ENCODE results near the gene CATSPER1. TPM values are rescaled to one million over a fixed set of nuclear protein-coding genes. Genes with fewer than 3 reads are reported as not detected.

The CATSPER1 gene
- total and polyA plus RNA-seq, 2 donors (not counting 3 experiments of a cell fraction or from before 2014, with no cell fraction given): 0.68 to 1.0 TPM

DNA sequence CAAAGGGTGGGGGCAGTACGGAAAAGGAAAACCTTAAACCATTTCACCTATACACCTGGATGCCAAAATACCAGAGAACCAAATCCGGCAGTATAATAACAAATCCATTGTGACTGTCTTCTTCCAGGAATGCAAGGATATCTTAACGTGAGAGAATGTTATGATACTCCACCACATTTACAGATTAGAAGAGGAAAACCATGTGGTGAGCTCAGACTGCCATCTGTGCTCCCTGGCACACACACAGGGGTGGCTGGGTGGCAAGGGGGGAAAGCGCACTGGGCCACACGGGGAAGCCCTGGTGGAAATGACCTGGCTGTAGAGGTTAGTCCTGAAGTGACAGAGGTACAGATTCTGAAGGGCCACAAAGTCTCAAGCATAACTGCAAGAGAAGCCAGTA, 34.2 kb downstream of the CATSPER1 start:
- Histone ChIP-seq H3K4me2 (ENCODE audit: insufficient read depth, low read length) (no peak overlapping the region), H3K4me3 (replicated peaks in 1 of 3; ENCODE audit: insufficient read depth in 1 of 3, low read depth in 1 of 3, low read length in 3 of 3) (no peak overlapping the region), H3K9me1 (replicated peaks; ENCODE audit: control insufficient read depth, extremely low read depth, insufficient read depth, low read length) (no peaks in the 10 kb centered on the region), H3K4me1 (ENCODE audit: control insufficient read depth, extremely low read depth, insufficient read depth, low read length) (no peaks in the 10 kb centered on the region), H4K20me1 (replicated peaks; ENCODE audit: control insufficient read depth, extremely low read depth, insufficient read depth, low read length) (no peaks in the 10 kb centered on the region), H3K9me3 (replicated peaks; ENCODE audit: control insufficient read depth, insufficient read depth, low read length) (no peaks in the 10 kb centered on the region), H3K36me3 (ENCODE audit: control insufficient read depth in 2 of 2, extremely low read depth in 1 of 2, insufficient read depth in 2 of 2, low read length in 2 of 2) (peaks cover 2 to 4% of the 10 kb centered on the region in 2 experiments), H2AFZ (ENCODE audit: low read depth, low read length) (no peak overlapping the region), H3K27me3 (ENCODE audit: control insufficient read depth in 2 of 2, insufficient read depth in 2 of 2, low read length in 2 of 2) (no peaks in the 10 kb centered on the region), H3K79me2 (ENCODE audit: control insufficient read depth, insufficient read depth, low read length) (no peaks in the 10 kb centered on the region), H3K9ac (replicated peaks; ENCODE audit: extremely low read depth, insufficient read depth, low read length) (no peak overlapping the region), H3K27ac (ENCODE audit: insufficient read depth, low read depth, low read length) (no peak overlapping the region)
- DNase-seq (ENCODE audit: low read depth, low spot score) (no peak), FAIRE-seq (no peak)
- intact Hi-C loops (cut with micrococcal nuclease): no loop called here
- BruUV-seq (replicated peaks): no TSS peak
- TF ChIP-seq, protein P1, sequence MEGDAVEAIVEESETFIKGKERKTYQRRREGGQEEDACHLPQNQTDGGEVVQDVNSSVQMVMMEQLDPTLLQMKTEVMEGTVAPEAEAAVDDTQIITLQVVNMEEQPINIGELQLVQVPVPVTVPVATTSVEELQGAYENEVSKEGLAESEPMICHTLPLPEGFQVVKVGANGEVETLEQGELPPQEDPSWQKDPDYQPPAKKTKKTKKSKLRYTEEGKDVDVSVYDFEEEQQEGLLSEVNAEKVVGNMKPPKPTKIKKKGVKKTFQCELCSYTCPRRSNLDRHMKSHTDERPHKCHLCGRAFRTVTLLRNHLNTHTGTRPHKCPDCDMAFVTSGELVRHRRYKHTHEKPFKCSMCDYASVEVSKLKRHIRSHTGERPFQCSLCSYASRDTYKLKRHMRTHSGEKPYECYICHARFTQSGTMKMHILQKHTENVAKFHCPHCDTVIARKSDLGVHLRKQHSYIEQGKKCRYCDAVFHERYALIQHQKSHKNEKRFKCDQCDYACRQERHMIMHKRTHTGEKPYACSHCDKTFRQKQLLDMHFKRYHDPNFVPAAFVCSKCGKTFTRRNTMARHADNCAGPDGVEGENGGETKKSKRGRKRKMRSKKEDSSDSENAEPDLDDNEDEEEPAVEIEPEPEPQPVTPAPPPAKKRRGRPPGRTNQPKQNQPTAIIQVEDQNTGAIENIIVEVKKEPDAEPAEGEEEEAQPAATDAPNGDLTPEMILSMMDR (IDR thresholded peaks at IDR 0.05; ENCODE audit: extremely low read depth in 1 of 2, insufficient read depth in 1 of 2, low read depth in 1 of 2, low read length in 2 of 2): no peak
- TF ChIP-seq, protein P2, sequence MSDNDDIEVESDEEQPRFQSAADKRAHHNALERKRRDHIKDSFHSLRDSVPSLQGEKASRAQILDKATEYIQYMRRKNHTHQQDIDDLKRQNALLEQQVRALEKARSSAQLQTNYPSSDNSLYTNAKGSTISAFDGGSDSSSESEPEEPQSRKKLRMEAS (IDR thresholded peaks at IDR 0.05; ENCODE audit: insufficient read depth, insufficient read length): no peak
- TF ChIP-seq FOS (IDR thresholded peaks at IDR 0.05; ENCODE audit: borderline replicate concordance, insufficient read depth, low read length) (no peak), MYC (IDR thresholded peaks at IDR 0.05; ENCODE audit: low read depth, low read length) (no peak), POLR2AphosphoS5 (IDR thresholded peaks at IDR 0.05; ENCODE audit: insufficient read depth, low read depth, low read length) (no peak), JUN (IDR thresholded peaks at IDR 0.05; ENCODE audit: borderline replicate concordance, insufficient read depth, insufficient read length, low read depth) (no peak), EZH2 (IDR thresholded peaks at IDR 0.05; ENCODE audit: borderline replicate concordance, low read depth, low read length, severe bottlenecking) (no peak), POLR2A (IDR thresholded peaks at IDR 0.05; ENCODE audit: low read depth, low read length) (no peak), GATA2 (IDR thresholded peaks at IDR 0.05; ENCODE audit: insufficient read depth, insufficient read length, low read depth, low read length) (no peak)
- CTCF ChIA-PET: interaction anchor here (0.9 to 5.7 kb wide), 8 partner anchors 9 to 354 kb away, joined by 3 to 115 read pairs (median 11); partner anchors contain the start of genes CCDC85B, FIBP and SIPA1
- dilution Hi-C loops (cut with MboI; ENCODE audit: extremely low pct_ligation_motif_present, low sequenced_read_pairs): no loop called here
- POLR2A ChIA-PET: no interaction called here

All from endothelial cell of umbilical vein (primary cell).